ENCODE results near the gene BSN.

DNA sequence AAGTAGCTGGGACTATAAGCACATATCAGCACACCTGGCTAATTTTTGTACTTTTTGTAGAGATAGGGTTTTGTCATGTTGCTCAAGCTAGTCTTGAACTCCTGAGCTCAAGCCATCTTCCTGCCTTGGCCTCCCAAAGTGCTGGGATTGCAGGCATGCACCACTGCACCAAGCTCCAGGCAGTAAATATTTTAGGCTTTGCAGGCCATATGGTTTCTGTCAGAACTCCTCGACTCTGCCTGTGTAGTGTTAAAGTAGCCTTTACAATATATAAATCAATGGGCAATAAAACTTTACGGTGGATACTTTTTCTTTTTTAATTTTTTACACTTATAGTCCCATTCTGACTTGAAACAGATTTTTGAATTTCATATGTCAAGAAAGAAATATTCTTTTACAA, 42.6 kb upstream of the BSN start:
- TF ChIP-seq, protein P1, sequence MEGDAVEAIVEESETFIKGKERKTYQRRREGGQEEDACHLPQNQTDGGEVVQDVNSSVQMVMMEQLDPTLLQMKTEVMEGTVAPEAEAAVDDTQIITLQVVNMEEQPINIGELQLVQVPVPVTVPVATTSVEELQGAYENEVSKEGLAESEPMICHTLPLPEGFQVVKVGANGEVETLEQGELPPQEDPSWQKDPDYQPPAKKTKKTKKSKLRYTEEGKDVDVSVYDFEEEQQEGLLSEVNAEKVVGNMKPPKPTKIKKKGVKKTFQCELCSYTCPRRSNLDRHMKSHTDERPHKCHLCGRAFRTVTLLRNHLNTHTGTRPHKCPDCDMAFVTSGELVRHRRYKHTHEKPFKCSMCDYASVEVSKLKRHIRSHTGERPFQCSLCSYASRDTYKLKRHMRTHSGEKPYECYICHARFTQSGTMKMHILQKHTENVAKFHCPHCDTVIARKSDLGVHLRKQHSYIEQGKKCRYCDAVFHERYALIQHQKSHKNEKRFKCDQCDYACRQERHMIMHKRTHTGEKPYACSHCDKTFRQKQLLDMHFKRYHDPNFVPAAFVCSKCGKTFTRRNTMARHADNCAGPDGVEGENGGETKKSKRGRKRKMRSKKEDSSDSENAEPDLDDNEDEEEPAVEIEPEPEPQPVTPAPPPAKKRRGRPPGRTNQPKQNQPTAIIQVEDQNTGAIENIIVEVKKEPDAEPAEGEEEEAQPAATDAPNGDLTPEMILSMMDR (conservative IDR thresholded peaks at IDR 0.05): no peak
- no peak for TF ChIP-seq EZH2 (IDR thresholded peaks at IDR 0.05; ENCODE audit: low read depth)
